Activated CD8-positive, alpha-beta T cell treated with anti-CD3 and anti-CD28 coated beads for 36 hours (primary cell): ENCODE results near the gene MORC2. TPM values are rescaled to one million over a fixed set of nuclear protein-coding genes. Genes with fewer than 3 reads are reported as not detected.

Source experiments
- ATAC-seq: fragments of 200-7000 bp; cut with Tn5 transposase; one replicate; pipeline ENCODE4 v1.10.0; 2021; ENCODE audit warnings: mild to moderate bottlenecking, moderate library complexity
- CTCF ChIA-PET: fragments of 350-600 bp; sonication (Branson Sonifier 250); formaldehyde crosslinking; loops from one replicate; lab custom pipeline; 2021; ENCODE audit warnings: antibody characterized with exemption; lab: Charles Lee
- POLR2A ChIA-PET: fragments of 350-600 bp; sonication (Branson Sonifier 250); formaldehyde crosslinking; loops from one replicate; lab custom pipeline; 2021; ENCODE audit warnings: antibody characterized with exemption; lab: Charles Lee
- DNase-seq: peaks from one replicate; pipeline ENCODE4 v3.0.0-alpha.2; 2020
- H3K27ac Mint-ChIP-seq: one replicate; pipeline ENCODE4 v1.8.0; 2021; ENCODE audit warnings: mild to moderate bottlenecking, mixed read lengths
- H3K27me3 Mint-ChIP-seq: one replicate; pipeline ENCODE4 v1.8.0; 2021; ENCODE audit warnings: mixed read lengths
- H3K36me3 Mint-ChIP-seq: one replicate; pipeline ENCODE4 v1.8.0; 2021; ENCODE audit warnings: low read depth, mixed read lengths
- H3K4me1 Mint-ChIP-seq: one replicate; pipeline ENCODE4 v1.8.0; 2021; ENCODE audit warnings: low read depth, mixed read lengths
- H3K4me3 Mint-ChIP-seq: one replicate; pipeline ENCODE4 v1.8.0; 2021; ENCODE audit warnings: mild to moderate bottlenecking, moderate library complexity, mixed read lengths
- H3K9me3 Mint-ChIP-seq: one replicate; pipeline ENCODE4 v1.8.0; 2021; ENCODE audit warnings: mixed read lengths
- CTCF ChIP-seq: fragments of 200-600 bp; IDR thresholded peaks from one replicate; pipeline ENCODE4 v1.8.0; 2022; ENCODE audit warnings: antibody characterized with exemption, mild to moderate bottlenecking
- intact Hi-C: fragments of 100-400 bp; cut with micrococcal nuclease; formaldehyde crosslinking; loops from one replicate; pipeline ENCODE4 v1.10.0; 2022
- total RNA-seq, 2 experiments: library from RNA; stranded (reverse); gene quantifications; one replicate each; pipeline ENCODE4 v1.2.3, GENCODE V29; 2021

Gene MORC2
- total RNA-seq, 2 experiments from 2014 or later: 20.8 to 23.0 TPM

- ChIA-PET POLR2A (no interaction called here), CTCF (interaction anchor here (5.9 kb wide), 1 partner anchor 140 kb away, joined by 44 read pairs; the partner anchor contains the start of gene SMTN)
- intact Hi-C loops: loop anchor here (5.0 kb wide), 1 partner anchor 139 kb away; the partner anchor contains the start of gene SMTN
- peak; percentile 61 for ATAC-seq
- Mint-ChIP-seq H3K9me3 (no peaks in the 10 kb centered on the region), H3K27ac (peak overlapping the region; percentile 23), H3K4me3 (no peak overlapping the region), H3K27me3 (no peaks in the 10 kb centered on the region), H3K4me1 (peaks cover 69% of the 10 kb centered on the region), H3K36me3 (peaks cover 62% of the 10 kb centered on the region)
- no peak for TF ChIP-seq CTCF
- peak; percentile 68 for DNase-seq
Observed at GRCh38 chr22:30943368-30943767, 25.2 kb downstream of the MORC2 start.

- peaks cover 75% of the 10 kb centered on the region for H3K36me3 Mint-ChIP-seq
- POLR2A ChIA-PET: interaction anchor here (0.9 to 3.9 kb wide), 6 partner anchors 10 to 149 kb away, joined by 3 to 19 read pairs (median 3); no protein-coding TSS in a partner anchor
- DNase-seq (no peak), ATAC-seq (peak; percentile 26)
- CTCF ChIA-PET: interaction anchor here (1.0 to 5.9 kb wide), 3 partner anchors 21 to 142 kb away, joined by 3 to 44 read pairs (median 3); partner anchors contain the start of gene SMTN
- TF ChIP-seq CTCF: no peak
- H3K4me1 Mint-ChIP-seq: peaks cover 72% of the 10 kb centered on the region
- H3K27ac Mint-ChIP-seq: peak overlapping the region; percentile 81
- H3K27me3 Mint-ChIP-seq: no peaks in the 10 kb centered on the region
- H3K4me3 Mint-ChIP-seq: no peak overlapping the region
- no peaks in the 10 kb centered on the region for H3K9me3 Mint-ChIP-seq
- intact Hi-C loops: loop anchor here (5.0 kb wide), 1 partner anchor 141 kb away; the partner anchor contains the start of gene SMTN
Observed at GRCh38 chr22:30941363-30941740, 27.2 kb downstream of the MORC2 start.

- Mint-ChIP-seq H3K4me1 (peaks cover 67% of the 10 kb centered on the region), H3K27ac (peak overlapping the region; percentile 81), H3K36me3 (peaks cover 75% of the 10 kb centered on the region), H3K9me3 (no peaks in the 10 kb centered on the region), H3K4me3 (peak overlapping the region; percentile 35), H3K27me3 (no peaks in the 10 kb centered on the region)
- POLR2A ChIA-PET: interaction anchor here (0.9 to 3.9 kb wide), 6 partner anchors 9 to 150 kb away, joined by 3 to 19 read pairs (median 3); partner anchors contain the start of genes MORC2 and TUG1
- CTCF ChIA-PET: interaction anchor here (1.0 to 5.9 kb wide), 6 partner anchors 9 to 143 kb away, joined by 3 to 44 read pairs (median 3); partner anchors contain the start of genes SMTN and TUG1
- DNase-seq (peak; percentile 71), ATAC-seq (peak; percentile 70)
- intact Hi-C loops: loop anchor here (5.0 kb wide), 1 partner anchor 141 kb away; the partner anchor contains the start of gene SMTN
- TF ChIP-seq CTCF: no peak
Observed at GRCh38 chr22:30940685-30941362, 27.8 kb downstream of the MORC2 start.

- CTCF ChIA-PET: no interaction called here
- Mint-ChIP-seq H3K36me3 (peaks cover 70% of the 10 kb centered on the region), H3K4me3 (no peak overlapping the region), H3K27ac (no peak overlapping the region), H3K27me3 (no peaks in the 10 kb centered on the region), H3K4me1 (peaks cover 17% of the 10 kb centered on the region), H3K9me3 (no peaks in the 10 kb centered on the region)
- intact Hi-C loops: no loop called here
- POLR2A ChIA-PET: interaction anchor here (0.9 to 1.1 kb wide), 2 partner anchors 13 to 228 kb away, joined by 3 read pairs; no protein-coding TSS in a partner anchor
- ATAC-seq (no peak), DNase-seq (no peak)
- no peak for TF ChIP-seq CTCF
Observed at GRCh38 chr22:30934053-30934452, 34.5 kb downstream of the MORC2 start.

- Mint-ChIP-seq H3K36me3 (peaks cover 67% of the 10 kb centered on the region), H3K9me3 (no peaks in the 10 kb centered on the region), H3K4me3 (no peak overlapping the region), H3K27ac (no peak overlapping the region), H3K4me1 (peaks cover 13% of the 10 kb centered on the region), H3K27me3 (no peaks in the 10 kb centered on the region)
- ChIA-PET CTCF (no interaction called here), POLR2A (interaction anchor here (1.1 kb wide), 1 partner anchor 229 kb away, joined by 3 read pairs; no protein-coding TSS in a partner anchor)
- ATAC-seq (no peak), DNase-seq (no peak)
- intact Hi-C loops: no loop called here
- TF ChIP-seq CTCF: no peak
Observed at GRCh38 chr22:30933457-30933856, 35.1 kb downstream of the MORC2 start.
